HepG2 (cell line): ENCODE measurements around the gene KPNB1. TPM values are rescaled to one million over a fixed set of nuclear protein-coding genes. Genes with fewer than 3 reads are reported as not detected.

ENCODE experiments used
- ATF1 ChIP-seq: IDR thresholded peaks from 2 replicates; pipeline ENCODE4 v1.6.1; 2016; ENCODE audit warnings: mild to moderate bottlenecking, control low read depth
- CREM ChIP-seq, 2 experiments: sonication (generic) in 1 of 2; formaldehyde crosslinking in 1 of 2; IDR thresholded peaks; 2 replicates each; pipeline versions ENCODE4 v1.4.0 to v1.6.1; 2016 to 2020; ENCODE audit warnings: antibody characterized with exemption in 1 of 2, mild to moderate bottlenecking in 1 of 2, missing genetic modification reagents in 1 of 2
- HDAC1 ChIP-seq: sonication (generic); formaldehyde crosslinking; IDR thresholded peaks from 2 replicates; pipeline ENCODE4 v1.5.1; 2020; ENCODE audit warnings: mild to moderate bottlenecking, missing genetic modification reagents
- HNRNPL ChIP-seq: fragments of 200-400 bp; formaldehyde crosslinking; IDR thresholded peaks from 2 replicates; pipeline ENCODE4 v1.6.1; 2017; ENCODE audit warnings: mild to moderate bottlenecking, low read depth, low read length
- IKZF4 ChIP-seq: sonication (generic); formaldehyde crosslinking; IDR thresholded peaks from 2 replicates; pipeline ENCODE4 v1.5.1; 2020; ENCODE audit warnings: borderline replicate concordance, mild to moderate bottlenecking, low read depth, missing genetic modification reagents; ENCODE audit errors: not compliant biosample characterization
- NAIF1 ChIP-seq: sonication (generic); formaldehyde crosslinking; IDR thresholded peaks from 2 replicates; pipeline ENCODE4 v1.5.0; 2020; ENCODE audit warnings: mild to moderate bottlenecking, missing genetic modification reagents, borderline replicate concordance
- PRMT3 ChIP-seq: sonication (generic); formaldehyde crosslinking; IDR thresholded peaks from 2 replicates; pipeline ENCODE4 v1.8.1; 2022; ENCODE audit warnings: low read depth, mild to moderate bottlenecking, moderate library complexity, missing genetic modification reagents, borderline replicate concordance
- SRSF1 ChIP-seq: fragments of 200-400 bp; formaldehyde crosslinking; optimal IDR thresholded peaks from 2 replicates; pipeline ENCODE3; 2017; ENCODE audit warnings: mild to moderate bottlenecking, low read depth, low read length, moderate library complexity
- STAT5B ChIP-seq: sonication (generic); formaldehyde crosslinking; IDR thresholded peaks from 2 replicates; pipeline ENCODE4 v1.4.0; 2020; ENCODE audit warnings: missing genetic modification reagents
- TAF1 ChIP-seq: sonication (generic); formaldehyde crosslinking; IDR thresholded peaks from 2 replicates; pipeline ENCODE4 v1.4.0; 2020; ENCODE audit warnings: missing genetic modification reagents
- ZC3H4 ChIP-seq: sonication (generic); formaldehyde crosslinking; IDR thresholded peaks from 2 replicates; pipeline ENCODE4 v1.4.0; 2020; ENCODE audit warnings: missing genetic modification reagents, borderline replicate concordance
- ZFAT ChIP-seq: sonication (generic); formaldehyde crosslinking; conservative IDR thresholded peaks from 2 replicates; pipeline ENCODE4 v1.8.1; 2023; ENCODE audit warnings: missing genetic modification reagents, inconsistent platforms
- ZFP62 ChIP-seq: sonication (generic); formaldehyde crosslinking; IDR thresholded peaks from 2 replicates; pipeline ENCODE4 v1.4.0; 2020; ENCODE audit warnings: missing genetic modification reagents
- ZFX ChIP-seq: sonication (generic); formaldehyde crosslinking; IDR thresholded peaks from 2 replicates; pipeline ENCODE4 v1.4.0; 2020; ENCODE audit warnings: mild to moderate bottlenecking, low read depth, missing genetic modification reagents, moderate library complexity
- ZNF33B ChIP-seq: sonication (generic); formaldehyde crosslinking; IDR thresholded peaks from 2 replicates; pipeline ENCODE4 v1.5.1; 2020; ENCODE audit warnings: mild to moderate bottlenecking, missing genetic modification reagents
- ZNF552 ChIP-seq: sonication (generic); formaldehyde crosslinking; IDR thresholded peaks from 2 replicates; pipeline ENCODE4 v1.9.0; 2022; ENCODE audit warnings: missing genetic modification reagents, mild to moderate bottlenecking, borderline replicate concordance
- ZNF589 ChIP-seq: sonication (generic); formaldehyde crosslinking; conservative IDR thresholded peaks from 2 replicates; pipeline ENCODE4 v1.8.0; 2022; ENCODE audit warnings: mild to moderate bottlenecking, moderate library complexity, missing genetic modification reagents
- ZNF652 ChIP-seq: IDR thresholded peaks from 2 replicates; pipeline ENCODE4 v1.6.1; 2016; ENCODE audit warnings: low read depth, borderline replicate concordance
- ZNF761 ChIP-seq: sonication (generic); formaldehyde crosslinking; conservative IDR thresholded peaks from 2 replicates; pipeline ENCODE4 v1.4.0; 2020; ENCODE audit warnings: mild to moderate bottlenecking, missing genetic modification reagents
- polyA plus RNA-seq, 8 experiments: library from polyadenylated mRNA; depleted of rRNA in 3 of 8; stranded (reverse) in 7 of 8; unstranded in 1 of 8; fragments of >200 nt; fragmentation: Illumina TruSeq in 4 of 8; extraction: Trizol in 4 of 8; gene quantifications; 2 replicates each; pipeline versions ENCODE4 v1.2.1 to v1.2.3, GENCODE V29; 2011 to 2016; ENCODE audit warnings: low read depth in 4 of 8, missing spikeins in 1 of 8, mixed read lengths in 1 of 8; ENCODE audit not compliant: insufficient read depth in 1 of 8
- total RNA-seq, 5 experiments: library from RNA; depleted of rRNA; stranded (reverse); fragments of >200 nt; fragmentation: Illumina TruSeq; extraction: Trizol; gene quantifications; 2 replicates each; pipeline ENCODE4 v1.2.3, GENCODE V29; 2016; ENCODE audit warnings: low read depth in 1 of 5
- TF ChIP-seq, protein P1 (sequence below): sonication (generic); formaldehyde crosslinking; IDR thresholded peaks from 2 replicates; pipeline ENCODE4 v1.4.0; 2020; ENCODE audit warnings: missing genetic modification reagents, mild to moderate bottlenecking, borderline replicate concordance
- TF ChIP-seq, protein P2 (sequence below): sonication (generic); formaldehyde crosslinking; conservative IDR thresholded peaks from 2 replicates; pipeline ENCODE4 v1.8.0; 2022; ENCODE audit warnings: low read depth, missing genetic modification reagents
- TF ChIP-seq, protein P3 (sequence below): sonication (generic); formaldehyde crosslinking; IDR thresholded peaks from 2 replicates; pipeline ENCODE4 v1.8.0; 2022; ENCODE audit warnings: missing genetic modification reagents, mild to moderate bottlenecking, borderline replicate concordance

The KPNB1 gene
- total and polyA plus RNA-seq, 2 of the 13 experiments (the other 11 are each of a cell fraction or from before 2014, with no cell fraction given), result 164 to 424 TPM

DNA sequence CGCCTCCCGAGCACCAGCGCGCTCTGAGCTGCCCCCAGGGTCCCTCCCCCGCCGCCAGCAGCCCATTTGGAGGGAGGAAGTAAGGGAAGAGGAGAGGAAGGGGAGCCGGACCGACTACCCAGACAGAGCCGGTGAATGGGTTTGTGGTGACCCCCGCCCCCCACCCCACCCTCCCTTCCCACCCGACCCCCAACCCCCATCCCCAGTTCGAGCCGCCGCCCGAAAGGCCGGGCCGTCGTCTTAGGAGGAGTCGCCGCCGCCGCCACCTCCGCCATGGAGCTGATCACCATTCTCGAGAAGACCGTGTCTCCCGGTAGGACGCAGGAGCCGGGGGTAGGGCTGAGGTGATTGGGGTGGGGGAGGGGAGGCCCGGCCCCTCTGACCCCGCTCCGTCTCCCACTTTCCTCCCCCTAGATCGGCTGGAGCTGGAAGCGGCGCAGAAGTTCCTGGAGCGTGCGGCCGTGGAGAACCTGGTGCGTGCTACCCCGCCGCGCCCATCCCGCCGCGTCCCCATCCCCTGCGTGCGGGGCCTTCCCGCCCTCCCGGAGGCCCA is 329 bp downstream of the KPNB1 start (continued):
- TF ChIP-seq, protein P1, sequence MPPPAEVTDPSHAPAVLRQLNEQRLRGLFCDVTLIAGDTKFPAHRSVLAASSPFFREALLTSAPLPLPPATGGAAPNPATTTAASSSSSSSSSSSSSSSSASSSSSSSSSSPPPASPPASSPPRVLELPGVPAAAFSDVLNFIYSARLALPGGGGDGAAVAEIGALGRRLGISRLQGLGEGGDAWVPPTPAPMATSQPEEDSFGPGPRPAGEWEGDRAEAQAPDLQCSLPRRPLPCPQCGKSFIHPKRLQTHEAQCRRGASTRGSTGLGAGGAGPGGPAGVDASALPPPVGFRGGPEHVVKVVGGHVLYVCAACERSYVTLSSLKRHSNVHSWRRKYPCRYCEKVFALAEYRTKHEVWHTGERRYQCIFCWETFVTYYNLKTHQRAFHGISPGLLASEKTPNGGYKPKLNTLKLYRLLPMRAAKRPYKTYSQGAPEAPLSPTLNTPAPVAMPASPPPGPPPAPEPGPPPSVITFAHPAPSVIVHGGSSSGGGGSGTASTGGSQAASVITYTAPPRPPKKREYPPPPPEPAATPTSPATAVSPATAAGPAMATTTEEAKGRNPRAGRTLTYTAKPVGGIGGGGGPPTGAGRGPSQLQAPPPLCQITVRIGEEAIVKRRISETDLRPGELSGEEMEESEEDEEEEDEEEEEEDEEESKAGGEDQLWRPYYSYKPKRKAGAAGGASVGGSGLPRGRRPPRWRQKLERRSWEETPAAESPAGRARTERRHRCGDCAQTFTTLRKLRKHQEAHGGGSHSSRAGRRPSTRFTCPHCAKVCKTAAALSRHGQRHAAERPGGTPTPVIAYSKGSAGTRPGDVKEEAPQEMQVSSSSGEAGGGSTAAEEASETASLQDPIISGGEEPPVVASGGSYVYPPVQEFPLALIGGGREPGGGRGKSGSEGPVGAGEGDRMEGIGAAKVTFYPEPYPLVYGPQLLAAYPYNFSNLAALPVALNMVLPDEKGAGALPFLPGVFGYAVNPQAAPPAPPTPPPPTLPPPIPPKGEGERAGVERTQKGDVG (CRISPR knock-in tag), result no peak
- TF ChIP-seq CREM (IDR thresholded peaks at IDR 0.05), result no peak
- no peak for TF ChIP-seq CREM (CRISPR knock-in tag; IDR thresholded peaks at IDR 0.05)
- peak; percentile 8; the same call in 1 of the 2 replicates for TF ChIP-seq HDAC1 (CRISPR knock-in tag)
- peak; percentile 77 for TF ChIP-seq ZFX
- no peak for TF ChIP-seq ZNF33B (CRISPR knock-in tag)
- TF ChIP-seq ZFAT (CRISPR knock-in tag), result no peak
- no peak for TF ChIP-seq SRSF1
- peak; percentile 5 for TF ChIP-seq IKZF4 (CRISPR knock-in tag)
- TF ChIP-seq ATF1 (CRISPR knock-in tag), result no peak
- no peak for TF ChIP-seq STAT5B (CRISPR knock-in tag)
- no peak for TF ChIP-seq ZFP62 (CRISPR knock-in tag)
- TF ChIP-seq ZC3H4 (CRISPR knock-in tag), result no peak; the same call in 1 of the 2 replicates
- TF ChIP-seq, protein P2, sequence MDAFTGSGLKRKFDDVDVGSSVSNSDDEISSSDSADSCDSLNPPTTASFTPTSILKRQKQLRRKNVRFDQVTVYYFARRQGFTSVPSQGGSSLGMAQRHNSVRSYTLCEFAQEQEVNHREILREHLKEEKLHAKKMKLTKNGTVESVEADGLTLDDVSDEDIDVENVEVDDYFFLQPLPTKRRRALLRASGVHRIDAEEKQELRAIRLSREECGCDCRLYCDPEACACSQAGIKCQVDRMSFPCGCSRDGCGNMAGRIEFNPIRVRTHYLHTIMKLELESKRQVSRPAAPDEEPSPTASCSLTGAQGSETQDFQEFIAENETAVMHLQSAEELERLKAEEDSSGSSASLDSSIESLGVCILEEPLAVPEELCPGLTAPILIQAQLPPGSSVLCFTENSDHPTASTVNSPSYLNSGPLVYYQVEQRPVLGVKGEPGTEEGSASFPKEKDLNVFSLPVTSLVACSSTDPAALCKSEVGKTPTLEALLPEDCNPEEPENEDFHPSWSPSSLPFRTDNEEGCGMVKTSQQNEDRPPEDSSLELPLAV, result 0 out of 2 replicates have a peak, but pooled peaks have one; percentile 70
- TF ChIP-seq ZNF589 (CRISPR knock-in tag), result no peak
- no peak for TF ChIP-seq ZNF652
- TF ChIP-seq HNRNPL, result no peak
- TF ChIP-seq PRMT3 (CRISPR knock-in tag), result 0 out of 2 replicates have a peak, but pooled peaks have one; percentile 17
- no peak for TF ChIP-seq NAIF1
- peak; percentile 11; the same call in 1 of the 2 replicates for TF ChIP-seq TAF1 (CRISPR knock-in tag)
- no peak for TF ChIP-seq ZNF552 (CRISPR knock-in tag)
- TF ChIP-seq, protein P3, sequence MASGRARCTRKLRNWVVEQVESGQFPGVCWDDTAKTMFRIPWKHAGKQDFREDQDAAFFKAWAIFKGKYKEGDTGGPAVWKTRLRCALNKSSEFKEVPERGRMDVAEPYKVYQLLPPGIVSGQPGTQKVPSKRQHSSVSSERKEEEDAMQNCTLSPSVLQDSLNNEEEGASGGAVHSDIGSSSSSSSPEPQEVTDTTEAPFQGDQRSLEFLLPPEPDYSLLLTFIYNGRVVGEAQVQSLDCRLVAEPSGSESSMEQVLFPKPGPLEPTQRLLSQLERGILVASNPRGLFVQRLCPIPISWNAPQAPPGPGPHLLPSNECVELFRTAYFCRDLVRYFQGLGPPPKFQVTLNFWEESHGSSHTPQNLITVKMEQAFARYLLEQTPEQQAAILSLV (CRISPR knock-in tag), result no peak
- TF ChIP-seq ZNF761 (CRISPR knock-in tag), result 0 out of 2 replicates have a peak, but pooled peaks have one; percentile 5
